Panc1 (cell line): Measurements from ENCODE around the gene MNDA. TPM values are rescaled to one million over a fixed set of nuclear protein-coding genes. Genes with fewer than 3 reads are reported as not detected.

Experiments used
- ATAC-seq: fragments of 200-7000 bp; cut with Tn5 transposase; 2 replicates; pipeline ENCODE4 v1.9.1; 2020; ENCODE audit warnings: mild to moderate bottlenecking, moderate library complexity
- BruUV-seq: library from RNA; stranded (reverse); fragments of 400-500 nt; replicated peaks from 2 replicates; lab custom pipeline; 2021; lab: Mats Ljungman, UMichigan
- CTCF ChIA-PET: fragments of 300-600 bp; sonication (Branson Sonifier 250); formaldehyde crosslinking; loops from one replicate; lab custom pipeline; 2022; ENCODE audit warnings: antibody characterized with exemption; lab: Charles Lee
- POLR2A ChIA-PET: fragments of 300-600 bp; sonication (Branson Sonifier 250); formaldehyde crosslinking; loops from one replicate; lab custom pipeline; 2022; ENCODE audit warnings: antibody characterized with exemption; lab: Charles Lee
- DNase-seq: peaks from one replicate; pipeline ENCODE4 v3.0.0-alpha.2; 2010; ENCODE audit warnings: low read depth, low spot score
- H3K27ac ChIP-seq: 2 replicates; pipeline ENCODE4 v1.5.1; 2011; ENCODE audit warnings: mild to moderate bottlenecking, low read length, inconsistent platforms
- H3K27me3 ChIP-seq: fragments of 200-500 bp; sonication (Bioruptor generic); 2 replicates; pipeline ENCODE4 v1.6.0; 2014; ENCODE audit warnings: low read length, inconsistent platforms; ENCODE audit not compliant: control insufficient read depth, insufficient read depth
- H3K36me3 ChIP-seq: fragments of 200-500 bp; sonication (Bioruptor generic); 2 replicates; pipeline ENCODE4 v1.5.1; 2014; ENCODE audit warnings: inconsistent platforms, mild to moderate bottlenecking, low read length, moderate library complexity; ENCODE audit not compliant: control insufficient read depth, insufficient read depth
- H3K4me1 ChIP-seq: 2 replicates; pipeline ENCODE4 v1.5.1; 2011; ENCODE audit warnings: inconsistent platforms, mild to moderate bottlenecking, low read length, moderate library complexity; ENCODE audit not compliant: control insufficient read depth, insufficient read depth
- H3K4me3 ChIP-seq, 2 experiments: 2 replicates each; pipeline ENCODE4 v1.5.1; 2011 to 2012; ENCODE audit warnings: low read depth in 2 of 2, low read length in 2 of 2, mild to moderate bottlenecking in 2 of 2, inconsistent platforms in 1 of 2, moderate library complexity in 1 of 2
- H3K9me3 ChIP-seq: fragments of 200-500 bp; sonication (Bioruptor generic); 2 replicates; pipeline ENCODE4 v1.5.1; 2014; ENCODE audit warnings: low read depth, mild to moderate bottlenecking, inconsistent platforms, low read length, moderate library complexity; ENCODE audit not compliant: control insufficient read depth, insufficient read depth
- POLR2AphosphoS5 ChIP-seq: IDR thresholded peaks from 2 replicates; pipeline ENCODE4 v1.6.1; 2012; ENCODE audit warnings: mild to moderate bottlenecking, low read depth, low read length, moderate library complexity
- SIN3A ChIP-seq: IDR thresholded peaks from 2 replicates; pipeline ENCODE4 v1.6.1; 2012; ENCODE audit warnings: low read depth, mild to moderate bottlenecking, low read length, moderate library complexity, borderline replicate concordance; ENCODE audit not compliant: insufficient read depth
- TCF7L2 ChIP-seq: IDR thresholded peaks from 2 replicates; pipeline ENCODE4 v1.6.1; 2011; ENCODE audit warnings: mild to moderate bottlenecking, low read depth, low read length, inconsistent platforms
- in situ Hi-C: cut with HindIII; loops from 2 replicates; pipeline ENCODE4 v1.10.0; 2016; ENCODE audit warnings: low sequenced_read_pairs, low pct_unique_long_range_greater_than_20kb
- intact Hi-C: fragments of 100-400 bp; cut with micrococcal nuclease; formaldehyde crosslinking; loops from one replicate; pipeline ENCODE4 v1.10.0; 2022; ENCODE audit not compliant: unreplicated experiment
- total RNA-seq: library from RNA; stranded (reverse); gene quantifications from one replicate; pipeline ENCODE4 v1.2.1, GENCODE V29; 2021; ENCODE audit not compliant: unreplicated experiment
- TF ChIP-seq, protein P1 (sequence below), 2 experiments: IDR thresholded peaks; 2 replicates each; pipeline ENCODE4 v1.6.1; 2011 to 2012; ENCODE audit warnings: low read depth in 2 of 2, control low read depth in 1 of 2, low read length in 1 of 2, mild to moderate bottlenecking in 1 of 2, moderate library complexity in 1 of 2; ENCODE audit not compliant: insufficient read depth in 1 of 2
- TF ChIP-seq, protein P2 (sequence below): fragments of 450-650 bp; IDR thresholded peaks from 2 replicates; pipeline ENCODE4 v1.5.1; 2017; ENCODE audit warnings: mild to moderate bottlenecking

The MNDA gene
- total RNA-seq, 1 experiment from 2014 or later: not detected

DNA sequence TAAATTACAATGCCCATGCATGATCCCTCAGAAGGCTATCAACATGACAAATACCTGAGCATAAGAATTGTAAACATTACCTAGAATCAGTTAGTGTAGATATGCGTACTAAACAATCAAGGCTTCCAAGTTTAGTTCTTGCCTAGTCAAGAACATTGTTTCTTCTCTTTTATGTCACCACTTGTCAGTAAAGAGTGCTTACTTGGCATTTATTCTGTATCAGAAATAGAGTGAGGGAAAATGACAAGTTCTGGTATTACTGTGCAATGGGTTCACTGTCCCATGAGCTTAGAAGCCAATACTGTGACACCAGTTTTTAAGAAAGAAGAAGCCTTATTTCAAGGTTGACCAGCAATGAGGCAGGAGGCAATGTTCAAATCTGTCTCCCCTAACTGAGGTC lies 27.5 kb upstream of the MNDA start:
- Histone ChIP-seq H3K27ac (no peak overlapping the region), H3K4me3 (no peak overlapping the region), H3K27me3 (no peaks in the 10 kb centered on the region), H3K9me3 (no peaks in the 10 kb centered on the region), H3K4me1 (no peaks in the 10 kb centered on the region), H3K36me3 (no peaks in the 10 kb centered on the region)
- no peak for DNase-seq
- ChIA-PET POLR2A (no interaction called here), CTCF (no interaction called here)
- TF ChIP-seq, protein P1, sequence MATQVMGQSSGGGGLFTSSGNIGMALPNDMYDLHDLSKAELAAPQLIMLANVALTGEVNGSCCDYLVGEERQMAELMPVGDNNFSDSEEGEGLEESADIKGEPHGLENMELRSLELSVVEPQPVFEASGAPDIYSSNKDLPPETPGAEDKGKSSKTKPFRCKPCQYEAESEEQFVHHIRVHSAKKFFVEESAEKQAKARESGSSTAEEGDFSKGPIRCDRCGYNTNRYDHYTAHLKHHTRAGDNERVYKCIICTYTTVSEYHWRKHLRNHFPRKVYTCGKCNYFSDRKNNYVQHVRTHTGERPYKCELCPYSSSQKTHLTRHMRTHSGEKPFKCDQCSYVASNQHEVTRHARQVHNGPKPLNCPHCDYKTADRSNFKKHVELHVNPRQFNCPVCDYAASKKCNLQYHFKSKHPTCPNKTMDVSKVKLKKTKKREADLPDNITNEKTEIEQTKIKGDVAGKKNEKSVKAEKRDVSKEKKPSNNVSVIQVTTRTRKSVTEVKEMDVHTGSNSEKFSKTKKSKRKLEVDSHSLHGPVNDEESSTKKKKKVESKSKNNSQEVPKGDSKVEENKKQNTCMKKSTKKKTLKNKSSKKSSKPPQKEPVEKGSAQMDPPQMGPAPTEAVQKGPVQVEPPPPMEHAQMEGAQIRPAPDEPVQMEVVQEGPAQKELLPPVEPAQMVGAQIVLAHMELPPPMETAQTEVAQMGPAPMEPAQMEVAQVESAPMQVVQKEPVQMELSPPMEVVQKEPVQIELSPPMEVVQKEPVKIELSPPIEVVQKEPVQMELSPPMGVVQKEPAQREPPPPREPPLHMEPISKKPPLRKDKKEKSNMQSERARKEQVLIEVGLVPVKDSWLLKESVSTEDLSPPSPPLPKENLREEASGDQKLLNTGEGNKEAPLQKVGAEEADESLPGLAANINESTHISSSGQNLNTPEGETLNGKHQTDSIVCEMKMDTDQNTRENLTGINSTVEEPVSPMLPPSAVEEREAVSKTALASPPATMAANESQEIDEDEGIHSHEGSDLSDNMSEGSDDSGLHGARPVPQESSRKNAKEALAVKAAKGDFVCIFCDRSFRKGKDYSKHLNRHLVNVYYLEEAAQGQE (IDR thresholded peaks at IDR 0.05; ENCODE audit: insufficient read depth in 1 of 2, low read depth in 2 of 2, low read length in 1 of 2): no peak
- TF ChIP-seq, protein P2, sequence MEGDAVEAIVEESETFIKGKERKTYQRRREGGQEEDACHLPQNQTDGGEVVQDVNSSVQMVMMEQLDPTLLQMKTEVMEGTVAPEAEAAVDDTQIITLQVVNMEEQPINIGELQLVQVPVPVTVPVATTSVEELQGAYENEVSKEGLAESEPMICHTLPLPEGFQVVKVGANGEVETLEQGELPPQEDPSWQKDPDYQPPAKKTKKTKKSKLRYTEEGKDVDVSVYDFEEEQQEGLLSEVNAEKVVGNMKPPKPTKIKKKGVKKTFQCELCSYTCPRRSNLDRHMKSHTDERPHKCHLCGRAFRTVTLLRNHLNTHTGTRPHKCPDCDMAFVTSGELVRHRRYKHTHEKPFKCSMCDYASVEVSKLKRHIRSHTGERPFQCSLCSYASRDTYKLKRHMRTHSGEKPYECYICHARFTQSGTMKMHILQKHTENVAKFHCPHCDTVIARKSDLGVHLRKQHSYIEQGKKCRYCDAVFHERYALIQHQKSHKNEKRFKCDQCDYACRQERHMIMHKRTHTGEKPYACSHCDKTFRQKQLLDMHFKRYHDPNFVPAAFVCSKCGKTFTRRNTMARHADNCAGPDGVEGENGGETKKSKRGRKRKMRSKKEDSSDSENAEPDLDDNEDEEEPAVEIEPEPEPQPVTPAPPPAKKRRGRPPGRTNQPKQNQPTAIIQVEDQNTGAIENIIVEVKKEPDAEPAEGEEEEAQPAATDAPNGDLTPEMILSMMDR: no peak
- TF ChIP-seq POLR2AphosphoS5: no peak
- no peak for TF ChIP-seq SIN3A
- no peak for TF ChIP-seq TCF7L2
- BruUV-seq: no TSS peak
- no peak for ATAC-seq
- intact Hi-C loops: no loop called here
- in situ Hi-C loops: no loop called here

DNA sequence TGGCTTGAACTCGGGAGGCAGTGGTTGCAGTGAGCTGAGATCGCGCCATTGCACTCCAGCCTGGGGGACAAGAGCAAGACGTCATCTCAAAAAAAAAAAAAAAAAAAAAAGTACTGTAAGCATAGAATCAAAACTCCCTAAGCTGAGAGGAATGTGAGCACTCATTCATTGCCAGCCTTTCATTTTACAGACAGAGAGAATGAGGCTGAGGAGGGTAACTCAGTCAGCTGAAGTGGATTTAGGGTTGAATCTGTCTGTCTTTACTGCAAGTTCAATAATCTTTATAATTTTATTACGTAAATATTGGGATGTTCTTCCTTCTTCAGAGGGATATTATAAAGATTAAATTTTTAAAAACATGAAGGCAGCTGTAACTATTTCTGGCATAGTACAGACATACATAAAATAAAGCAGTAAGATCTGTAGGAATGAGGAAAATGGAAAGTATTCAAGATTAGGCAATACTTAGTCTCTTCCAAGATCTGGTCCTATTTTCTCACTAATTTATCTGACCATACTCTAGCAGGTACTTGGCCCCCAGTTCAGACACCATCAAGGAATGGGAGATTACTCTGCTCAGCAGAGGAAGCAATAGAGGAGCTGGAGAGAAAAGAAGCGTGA lies 24.1 kb upstream of the MNDA start:
- Histone ChIP-seq H3K36me3 (no peaks in the 10 kb centered on the region), H3K27ac (no peak overlapping the region), H3K9me3 (no peaks in the 10 kb centered on the region), H3K27me3 (no peaks in the 10 kb centered on the region), H3K4me1 (no peaks in the 10 kb centered on the region), H3K4me3 (no peak overlapping the region)
- intact Hi-C loops: no loop called here
- no peak for ATAC-seq
- POLR2A ChIA-PET: no interaction called here
- CTCF ChIA-PET: no interaction called here
- in situ Hi-C loops: no loop called here
- BruUV-seq: no TSS peak
- no peak for DNase-seq
- TF ChIP-seq TCF7L2: no peak
- TF ChIP-seq, protein P1 (IDR thresholded peaks at IDR 0.05; ENCODE audit: insufficient read depth in 1 of 2, low read depth in 2 of 2, low read length in 1 of 2): no peak
- no peak for TF ChIP-seq SIN3A
- TF ChIP-seq POLR2AphosphoS5: no peak
- TF ChIP-seq, protein P2: no peak
